Adrenal gland (tissue), 5 donors: Measurements from ENCODE around the gene RPS6KC1.

Source experiments
- POLR2A ChIP-seq, 2 donors: fragments of 450-650 bp; IDR thresholded peaks; one replicate each; pipeline ENCODE4 v1.6.1; 2017; ENCODE audit warnings: antibody characterized with exemption in 2 of 2, mild to moderate bottlenecking in 2 of 2, moderate library complexity in 1 of 2
- TF ChIP-seq, protein P1 (sequence below), 6 experiments: fragments of 450-650 bp in 4 of 6; fragments of 200-600 bp in 2 of 6; sonication (generic) in 1 of 6; IDR thresholded peaks; 1 replicate in 5 of 6; 2 replicates in 1 of 6; pipeline versions ENCODE4 v1.5.1 to v1.8.0; 2016 to 2021; ENCODE audit warnings: antibody characterized with exemption in 6 of 6, mild to moderate bottlenecking in 2 of 6, moderate library complexity in 1 of 6
- donor health status: DM: no; HTN: no; CAD: no.

DNA sequence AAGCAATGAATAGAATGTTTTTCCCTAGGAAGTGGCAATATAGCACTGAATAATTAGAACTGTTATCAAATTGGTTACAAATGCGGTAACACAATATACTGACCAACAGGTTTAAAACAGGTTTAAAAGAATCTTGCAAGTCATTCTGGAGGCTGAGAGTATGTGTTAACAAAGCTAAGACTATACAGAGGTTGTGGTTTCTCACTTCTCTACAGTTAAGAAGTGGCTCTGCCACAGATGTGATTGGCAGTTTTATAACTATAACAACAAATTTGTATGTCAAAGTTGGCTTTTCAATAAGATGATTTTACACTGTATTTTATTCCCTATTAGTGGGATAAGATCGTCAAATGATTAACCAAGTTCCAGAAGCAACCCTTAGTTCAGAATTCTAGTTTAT, 42.5 kb upstream of the RPS6KC1 start:
- TF ChIP-seq POLR2A (IDR thresholded peaks at IDR 0.05) = no peak
- TF ChIP-seq, protein P1, sequence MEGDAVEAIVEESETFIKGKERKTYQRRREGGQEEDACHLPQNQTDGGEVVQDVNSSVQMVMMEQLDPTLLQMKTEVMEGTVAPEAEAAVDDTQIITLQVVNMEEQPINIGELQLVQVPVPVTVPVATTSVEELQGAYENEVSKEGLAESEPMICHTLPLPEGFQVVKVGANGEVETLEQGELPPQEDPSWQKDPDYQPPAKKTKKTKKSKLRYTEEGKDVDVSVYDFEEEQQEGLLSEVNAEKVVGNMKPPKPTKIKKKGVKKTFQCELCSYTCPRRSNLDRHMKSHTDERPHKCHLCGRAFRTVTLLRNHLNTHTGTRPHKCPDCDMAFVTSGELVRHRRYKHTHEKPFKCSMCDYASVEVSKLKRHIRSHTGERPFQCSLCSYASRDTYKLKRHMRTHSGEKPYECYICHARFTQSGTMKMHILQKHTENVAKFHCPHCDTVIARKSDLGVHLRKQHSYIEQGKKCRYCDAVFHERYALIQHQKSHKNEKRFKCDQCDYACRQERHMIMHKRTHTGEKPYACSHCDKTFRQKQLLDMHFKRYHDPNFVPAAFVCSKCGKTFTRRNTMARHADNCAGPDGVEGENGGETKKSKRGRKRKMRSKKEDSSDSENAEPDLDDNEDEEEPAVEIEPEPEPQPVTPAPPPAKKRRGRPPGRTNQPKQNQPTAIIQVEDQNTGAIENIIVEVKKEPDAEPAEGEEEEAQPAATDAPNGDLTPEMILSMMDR (IDR thresholded peaks at IDR 0.05) = no peak
